Uterus (tissue), 4 donors: ENCODE measurements around the gene RPS28. TPM values are rescaled to one million over a fixed set of nuclear protein-coding genes. Genes with fewer than 3 reads are reported as not detected.
"Not testable (repeated sequence)": the region's sequence is repeated elsewhere in the genome, so short reads cannot be mapped to it uniquely, and the experiment has no call there.

Source experiments
- DNase-seq, 2 donors: peaks; one replicate each; pipeline ENCODE4 v3.0.0-alpha.2; 2019 to 2020
- H3K27ac ChIP-seq, 2 donors: fragments of 200-600 bp; sonication (generic); 1 replicate in 1 of 2; 2 replicates in 1 of 2; pipeline ENCODE4 v1.5.1; 2016 to 2018
- H3K27me3 ChIP-seq, 2 donors: fragments of 200-600 bp; sonication (generic); one replicate each; pipeline ENCODE4 v1.5.1; 2018 to 2019; ENCODE audit warnings: control low read depth in 1 of 2
- H3K36me3 ChIP-seq, 2 donors: fragments of 200-600 bp; sonication (generic); one replicate each; pipeline ENCODE4 v1.5.1; 2019; ENCODE audit warnings: control low read depth in 1 of 2
- H3K4me1 ChIP-seq, 2 donors: fragments of 200-600 bp; sonication (generic); one replicate each; pipeline ENCODE4 v1.5.1; 2018 to 2019; ENCODE audit warnings: control low read depth in 1 of 2
- H3K4me3 ChIP-seq, 2 donors: fragments of 200-600 bp; sonication (generic); 1 replicate in 1 of 2; 2 replicates in 1 of 2; pipeline ENCODE4 v1.5.1; 2018 to 2019; ENCODE audit warnings: mild to moderate bottlenecking in 1 of 2
- H3K9me3 ChIP-seq, 2 donors: fragments of 200-600 bp; sonication (generic); one replicate each; pipeline ENCODE4 v1.5.1; 2019; ENCODE audit warnings: control low read depth in 1 of 2
- CTCF ChIP-seq, 4 experiments: fragments of 200-600 bp in 2 of 4; fragments of 450-650 bp in 2 of 4; sonication (generic) in 2 of 4; IDR thresholded peaks; one replicate each; pipeline ENCODE4 v1.5.1; 2016 to 2019; ENCODE audit warnings: antibody characterized with exemption in 4 of 4, mild to moderate bottlenecking in 2 of 4, moderate library complexity in 1 of 4
- POLR2A ChIP-seq, 2 donors: fragments of 450-650 bp; IDR thresholded peaks; one replicate each; pipeline ENCODE4 v1.6.1; 2016; ENCODE audit warnings: antibody characterized with exemption in 2 of 2, mild to moderate bottlenecking in 1 of 2, moderate library complexity in 1 of 2
- intact Hi-C: fragments of 100-400 bp; cut with DNase I; formaldehyde crosslinking; loops from one replicate; pipeline ENCODE4 v1.15.1; 2023; ENCODE audit warnings: low total_unique reads
- total RNA-seq, 4 donors: library from RNA; depleted of rRNA in 3 of 4; stranded (reverse); fragments of >200 nt in 3 of 4; gene quantifications; one replicate each; pipeline versions ENCODE4 v1.1.0 to v1.2.4, GENCODE V29; 2014 to 2023
- donor health status: DM: yes; HTN: yes; CAD: no.

The RPS28 gene
- total RNA-seq, 4 donors from 2014 or later = 44.1 to 1,410 (median 360) TPM

DNA sequence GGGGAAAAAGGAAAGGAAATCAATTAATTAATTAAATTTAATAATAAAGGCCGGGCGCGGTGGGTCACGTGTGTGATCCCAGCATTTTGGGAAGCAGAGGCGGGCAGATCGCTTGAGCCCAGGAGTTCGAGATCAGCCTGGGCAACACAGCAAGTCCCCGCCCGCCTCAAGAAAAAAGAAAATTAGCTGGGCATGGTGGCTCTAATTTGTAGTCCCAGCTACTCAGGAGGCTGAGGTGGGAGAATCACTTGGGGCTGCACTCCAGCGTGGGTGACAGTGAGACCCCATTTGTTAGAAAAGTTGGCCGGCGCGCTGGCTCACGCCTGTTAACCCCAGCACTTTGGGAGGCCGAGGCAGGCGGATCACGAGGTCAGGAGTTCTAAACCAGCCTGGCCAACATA, 12.4 kb upstream of the RPS28 start:
- intact Hi-C loops = no loop called here
- Histone ChIP-seq H3K36me3 (no peaks in the 10 kb centered on the region), H3K4me1 (peaks cover 3 to 7% of the 10 kb centered on the region in 2 donors), H3K4me3 (peak overlapping the region; percentile 50 to 59), H3K9me3 (no peaks in the 10 kb centered on the region), H3K27me3 (no peaks in the 10 kb centered on the region), H3K27ac (peak overlapping the region; percentile 58 to 80)
- TF ChIP-seq CTCF (IDR thresholded peaks at IDR 0.05) (no peak), POLR2A (IDR thresholded peaks at IDR 0.05) (no peak)
- DNase-seq = peak in 1 of 2 donors; percentile 14

DNA sequence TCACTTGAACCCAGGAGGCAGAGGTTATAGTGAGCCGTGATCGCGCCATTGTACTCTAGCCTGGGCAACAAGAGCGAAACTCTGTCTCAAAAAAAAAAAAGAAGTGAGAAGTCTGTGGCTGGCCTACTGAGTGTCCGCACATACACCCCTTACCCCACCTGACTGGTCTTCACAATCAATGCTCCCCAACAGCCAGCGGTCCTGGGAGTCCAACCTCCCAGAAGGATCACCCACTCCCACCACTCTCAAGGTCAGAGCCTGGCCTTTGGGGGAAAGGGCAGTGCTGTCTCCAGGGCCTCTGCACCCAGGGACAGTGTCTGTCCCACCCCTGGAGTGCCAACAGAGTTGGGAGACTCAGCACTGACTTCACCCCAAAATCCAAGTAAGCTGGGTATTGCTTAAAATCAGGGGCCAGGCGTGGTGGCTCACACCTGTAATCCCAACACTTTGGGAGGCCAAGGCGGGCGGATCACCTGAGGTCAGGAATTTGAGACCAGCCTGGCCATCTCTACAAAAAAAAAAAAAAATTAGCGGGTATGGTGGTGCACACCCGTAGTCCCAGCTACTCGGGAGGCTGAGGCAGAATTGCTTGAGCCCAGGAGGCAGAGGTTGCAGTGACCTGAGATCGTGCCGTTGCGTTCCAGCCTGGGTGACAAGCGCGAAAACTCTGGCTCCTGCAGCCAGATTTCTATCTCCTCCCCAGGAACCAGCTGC, 10.8 kb upstream of the RPS28 start:
- no peaks in the 10 kb centered on the region for H3K36me3 ChIP-seq
- DNase-seq = peak in 1 of 2 donors; percentile 4
- H3K4me3 ChIP-seq = no peak overlapping the region
- peaks cover 3 to 7% of the 10 kb centered on the region in 2 donors for H3K4me1 ChIP-seq
- intact Hi-C loops = no loop called here
- no peaks in the 10 kb centered on the region for H3K27me3 ChIP-seq
- peak overlapping the region in 1 of 2 donors; percentile 41 for H3K27ac ChIP-seq
- H3K9me3 ChIP-seq = no peaks in the 10 kb centered on the region
- TF ChIP-seq CTCF (IDR thresholded peaks at IDR 0.05) (no peak), POLR2A (IDR thresholded peaks at IDR 0.05) (no peak)

DNA sequence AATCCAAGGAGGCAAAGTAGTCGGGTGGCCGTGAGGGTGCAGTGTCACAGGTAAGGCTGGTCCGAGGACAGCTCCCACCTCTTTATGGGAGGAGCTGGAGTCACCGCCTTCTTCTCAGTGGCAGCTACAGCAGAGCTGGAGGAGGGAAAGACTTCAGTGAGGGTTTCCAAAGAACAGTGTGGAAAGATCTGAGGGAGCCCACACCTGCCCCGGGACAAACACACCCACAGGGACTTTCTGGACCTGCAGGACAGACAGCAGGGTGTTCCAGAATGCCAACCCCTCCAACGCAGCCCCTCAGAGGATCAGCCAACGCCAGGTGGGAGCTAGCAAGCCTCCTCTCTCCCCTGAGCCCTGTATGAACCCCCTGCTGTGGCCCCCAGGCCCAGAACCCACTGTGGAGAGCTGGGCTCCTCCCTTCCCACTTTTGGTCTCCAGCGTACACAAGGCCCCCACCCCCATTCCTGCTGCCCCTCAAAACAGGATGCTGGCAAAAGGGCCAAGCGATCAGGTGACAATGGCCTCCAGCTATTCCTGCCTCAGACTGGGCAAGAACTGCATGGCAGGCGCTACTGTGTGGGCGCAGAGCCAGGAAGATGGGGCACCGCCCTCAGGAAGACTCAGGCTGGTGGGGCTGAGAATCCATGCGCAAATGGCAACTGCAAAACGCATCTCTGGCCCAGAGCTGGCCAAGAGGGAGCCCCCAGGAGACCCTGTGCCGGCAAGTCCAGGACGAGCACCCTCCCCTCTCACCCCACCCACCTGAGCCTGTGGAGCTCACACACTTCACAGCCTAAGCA, 9.6 kb upstream of the RPS28 start:
- Histone ChIP-seq H3K9me3 (no peaks in the 10 kb centered on the region), H3K4me3 (no peak overlapping the region), H3K27me3 (no peaks in the 10 kb centered on the region), H3K36me3 (no peaks in the 10 kb centered on the region), H3K4me1 (peaks cover 3 to 7% of the 10 kb centered on the region in 2 donors), H3K27ac (peak overlapping the region; percentile 28 to 41)
- TF ChIP-seq CTCF (IDR thresholded peaks at IDR 0.05) (no peak), POLR2A (IDR thresholded peaks at IDR 0.05) (no peak)
- intact Hi-C loops = no loop called here
- peak in 1 of 2 donors; percentile 50 for DNase-seq

DNA sequence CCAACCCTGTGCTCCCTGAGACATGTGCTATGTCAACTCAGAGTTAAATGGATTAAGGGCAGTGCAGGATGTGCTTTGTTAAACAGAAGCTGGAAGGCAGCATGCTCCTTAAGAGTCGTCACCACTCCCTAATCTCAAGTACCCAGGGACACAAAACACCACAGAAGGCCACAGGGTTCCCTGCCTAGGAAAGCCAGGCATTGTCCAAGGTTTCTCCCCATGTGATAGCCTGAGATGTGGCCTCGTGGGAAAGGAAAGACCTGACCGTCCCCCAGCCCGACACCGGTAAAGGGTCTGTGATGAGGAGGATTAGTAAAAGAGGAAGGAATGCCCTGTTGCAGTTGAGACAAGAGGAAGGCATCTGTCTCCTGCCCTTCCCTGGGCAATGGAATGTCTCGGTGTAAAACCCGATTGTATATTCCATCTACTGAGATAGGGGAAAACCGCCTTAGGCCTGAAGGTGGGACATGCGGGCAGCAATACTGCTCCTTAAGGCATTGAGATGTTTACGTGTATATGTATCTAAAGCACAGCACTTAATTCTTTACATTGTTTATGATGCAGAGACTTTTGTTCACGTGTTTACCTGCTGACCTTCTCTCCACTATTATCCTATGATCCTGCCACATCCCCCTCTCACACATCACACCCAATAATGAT, 6.2 kb upstream of the RPS28 start:
- H3K9me3 ChIP-seq, H3K36me3 ChIP-seq, intact Hi-C loops, DNase-seq, H3K27me3 ChIP-seq, H3K4me1 ChIP-seq, H3K4me3 ChIP-seq, H3K27ac ChIP-seq: not testable (repeated sequence)

DNA sequence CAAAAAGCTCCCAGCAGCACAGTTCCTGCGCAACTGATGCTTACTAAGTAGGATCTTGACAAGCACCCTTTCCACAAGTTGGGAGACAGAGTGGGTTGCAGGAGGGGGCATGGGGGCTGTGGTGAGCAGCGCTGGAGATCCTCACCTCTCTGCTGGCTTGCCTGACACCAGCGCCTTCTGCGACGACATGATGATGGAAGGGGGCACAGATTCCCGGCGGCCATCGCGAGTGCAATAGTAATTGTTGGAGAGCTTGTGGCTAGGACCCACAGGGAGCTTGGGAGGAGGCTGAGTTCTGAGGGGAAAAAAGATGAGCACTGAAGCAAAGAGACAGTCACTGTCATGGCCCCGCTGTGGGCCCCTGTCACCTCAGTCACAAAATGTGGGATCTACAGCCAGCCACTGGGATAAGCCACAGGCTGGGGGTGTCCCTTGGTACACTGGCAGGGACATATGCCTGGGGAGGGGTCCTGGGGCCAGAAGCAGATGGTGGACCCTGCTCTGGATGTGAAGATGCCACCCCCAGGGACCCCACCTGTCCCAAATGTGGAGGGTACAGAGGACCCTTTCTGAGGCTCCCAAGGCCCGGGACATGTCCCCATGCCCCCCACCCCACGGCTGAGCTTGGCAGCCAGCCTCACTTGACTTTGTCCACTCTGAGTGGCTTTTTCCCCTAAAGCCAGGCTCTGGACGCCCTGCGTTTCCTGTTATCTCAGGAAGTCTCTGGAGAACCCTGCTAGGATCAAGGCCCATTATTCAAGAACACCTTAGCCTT, 4.8 kb upstream of the RPS28 start:
- TF ChIP-seq POLR2A (IDR thresholded peaks at IDR 0.05) (no peak), CTCF (IDR thresholded peaks at IDR 0.05) (no peak)
- Histone ChIP-seq H3K36me3 (no peaks in the 10 kb centered on the region), H3K9me3 (no peaks in the 10 kb centered on the region), H3K4me1 (peaks cover 0 to 4% of the 10 kb centered on the region in 2 donors), H3K27ac (no peak overlapping the region), H3K27me3 (no peaks in the 10 kb centered on the region), H3K4me3 (no peak overlapping the region)
- intact Hi-C loops = no loop called here
- DNase-seq = no peak

- DNase-seq, intact Hi-C loops, H3K9me3 ChIP-seq, H3K4me3 ChIP-seq, H3K27ac ChIP-seq, H3K36me3 ChIP-seq, H3K27me3 ChIP-seq: not testable (repeated sequence)
- H3K4me1 ChIP-seq = peaks cover 0 to 11% of the 10 kb centered on the region in 2 donors
Observed at GRCh38 chr19:8318835-8319234, 2.5 kb upstream of the RPS28 start.
